HUDEP-2 (cell line): ENCODE data around the gene PPP1CC.
A peak's percentile ranks its signal among the peaks of the same experiment; 100 is the strongest.

Experiments
- DNase-seq, 76 experiments: peaks; one replicate each; lab custom pipeline; 2025; ENCODE audit not compliant: unreplicated experiment in 76 of 76; lab: John Stamatoyannopoulos, UW

PPP1CC gene

GRCh38 chr12:110689281-110690126, 53.2 kb downstream of the PPP1CC start:
- DNase-seq = peak in 2 of 76 experiments; percentile 5 to 6

GRCh38 chr12:110688446-110689280, 54.0 kb downstream of the PPP1CC start, which contains the start of gene HVCN1:
Gene HVCN1, minus strand, starts transcription at chr12:110689115. Its CDS starts 5,870 bp downstream, at chr12:110683245.
- no peak for DNase-seq

GRCh38 chr12:110687396-110688169, 55.1 kb downstream of the PPP1CC start:
- DNase-seq = peak in 5 of 76 experiments; percentile 2 to 12 (median 10)

DNA sequence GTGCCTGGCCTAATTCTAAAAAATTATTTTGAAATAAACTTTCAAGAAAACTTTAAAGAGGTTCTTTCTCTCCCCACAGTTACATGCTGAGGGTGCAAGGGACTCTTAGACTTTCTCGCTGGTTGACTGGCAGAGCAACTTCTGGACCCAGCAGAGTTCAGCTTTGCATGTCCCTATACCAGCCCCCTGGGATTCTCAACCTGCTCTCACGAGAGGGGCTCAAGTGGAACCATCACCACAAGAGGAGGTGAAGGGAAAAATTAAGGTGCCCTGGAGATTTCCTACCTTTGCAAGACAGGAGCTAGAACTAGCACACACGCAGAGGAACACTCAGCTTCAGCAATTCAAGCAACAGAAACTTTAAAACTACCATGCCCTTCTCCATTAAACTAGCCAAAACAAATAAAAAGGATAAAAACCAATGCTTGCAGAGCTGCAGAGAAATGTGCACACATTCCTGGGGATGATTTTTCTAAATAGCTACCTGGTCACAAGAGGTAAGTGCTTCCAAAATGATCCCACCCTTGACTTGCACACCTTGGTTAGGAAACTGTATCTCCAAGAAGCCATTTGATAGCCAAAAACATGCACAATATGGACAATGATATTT, 56.3 kb downstream of the PPP1CC start:
- DNase-seq = no peak

DNA sequence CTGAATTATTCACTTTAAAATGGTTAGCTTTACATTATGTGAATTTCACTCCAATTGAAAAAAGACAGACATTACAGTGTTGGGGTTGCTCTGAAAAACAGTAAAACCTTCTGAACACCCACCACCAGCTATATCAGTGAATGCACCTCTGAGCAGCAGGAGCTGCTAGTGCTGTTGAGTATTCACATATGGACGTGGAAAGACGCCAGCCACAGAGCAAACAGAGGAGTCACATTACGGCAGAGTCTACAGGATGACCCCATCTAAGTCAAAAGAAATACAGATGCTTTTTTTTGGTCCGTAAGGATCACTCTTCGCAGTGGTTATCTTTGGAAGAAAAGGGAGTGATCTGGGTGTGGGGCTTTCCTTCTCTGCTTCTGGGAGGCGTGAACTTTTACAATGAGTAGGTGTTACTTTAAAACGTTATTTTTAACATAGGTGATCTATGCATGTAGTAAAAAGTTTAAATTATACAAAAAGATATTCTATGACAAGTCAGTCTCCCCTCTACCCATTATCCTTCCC, 58.3 kb downstream of the PPP1CC start:
- DNase-seq = no peak

- no peak for DNase-seq
Measured at GRCh38 chr12:110683888-110684287, 58.8 kb downstream of the PPP1CC start.

DNA sequence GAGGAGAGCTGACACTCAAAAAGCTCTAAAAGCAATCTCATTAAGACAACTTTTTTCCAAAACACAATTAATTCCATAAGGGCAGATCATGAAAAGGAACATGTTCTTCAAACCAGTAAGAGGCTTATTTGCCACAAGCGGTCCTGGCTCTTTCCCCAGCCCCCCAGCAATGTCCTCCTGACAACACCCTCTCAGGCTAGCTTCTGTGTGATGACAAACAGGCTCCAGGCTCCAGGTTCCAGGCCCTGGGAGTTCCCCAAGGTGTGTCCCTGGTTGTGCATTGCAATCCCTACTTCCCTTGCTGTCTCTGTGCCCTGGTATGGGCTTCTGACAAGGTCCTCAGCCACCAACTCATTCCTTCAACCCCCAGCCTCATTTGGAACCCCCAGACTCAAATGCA, 62.7 kb downstream of the PPP1CC start:
- DNase-seq = no peak

DNA sequence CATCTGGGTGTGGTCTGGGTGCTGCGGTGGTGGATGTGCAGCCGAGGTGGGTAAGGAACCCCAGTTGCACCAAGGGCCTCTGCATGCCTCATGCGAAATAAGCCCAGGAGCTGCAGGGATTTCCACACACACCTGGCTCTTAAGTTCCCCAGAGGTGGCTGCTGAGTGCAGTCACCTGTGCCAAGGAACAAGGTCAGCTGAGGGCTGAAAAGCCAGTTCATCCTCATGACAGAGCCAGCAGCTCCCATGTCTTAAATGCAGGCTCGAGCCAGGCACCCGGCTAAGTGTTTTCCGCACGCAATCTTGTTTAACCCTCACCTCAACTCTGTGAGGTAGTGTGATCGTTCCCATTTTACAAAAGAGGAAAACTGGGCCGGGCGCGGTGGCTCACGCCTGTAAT, 63.5 kb downstream of the PPP1CC start:
- no peak for DNase-seq

DNA sequence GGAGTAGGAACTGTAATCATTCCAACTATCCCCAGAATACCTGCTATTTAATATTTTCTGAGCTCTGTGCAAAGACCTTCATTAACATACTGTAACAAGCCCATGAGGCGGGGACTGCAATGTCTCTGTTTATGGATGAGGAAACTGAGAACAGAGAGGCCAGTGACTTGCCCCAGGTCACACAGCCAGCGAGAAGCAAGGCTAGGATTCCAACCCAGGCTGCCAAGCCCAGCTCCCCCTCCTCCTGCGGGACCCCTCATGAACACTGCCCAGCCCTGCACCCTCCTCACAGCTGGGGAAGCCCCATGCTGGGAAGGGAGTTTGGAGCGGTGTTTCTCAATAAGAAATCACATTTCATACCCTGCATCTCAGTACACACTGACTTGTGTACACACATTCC, 64.7 kb downstream of the PPP1CC start:
- DNase-seq = no peak

GRCh38 chr12:110677206-110677911, 65.3 kb downstream of the PPP1CC start:
- no peak for DNase-seq

DNA sequence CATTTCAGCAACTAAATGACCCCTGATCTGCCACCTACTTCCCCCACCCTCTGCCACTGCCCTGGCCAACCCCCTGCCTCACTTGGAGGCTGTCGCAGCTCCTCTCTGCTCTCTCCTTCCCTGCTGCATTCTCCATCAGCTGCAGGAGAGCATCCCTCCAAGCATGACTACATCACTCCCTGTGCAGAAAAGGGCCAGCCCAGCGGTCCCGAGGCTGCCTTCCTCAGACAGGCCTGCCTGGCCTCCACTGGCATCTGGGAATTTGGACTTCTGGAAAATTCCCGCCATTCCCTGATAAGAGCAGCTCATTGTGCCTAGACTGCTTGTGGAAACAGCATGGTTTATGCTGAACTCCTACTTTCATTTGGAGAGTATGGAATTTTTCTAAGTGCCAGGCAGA, 66.5 kb downstream of the PPP1CC start:
- no peak for DNase-seq

- no peak for DNase-seq
Measured at GRCh38 chr12:110670161-110670701, 72.5 kb downstream of the PPP1CC start.
